HCT116 (cell line): ENCODE data around the gene GRIK4. TPM values are rescaled to one million over a fixed set of nuclear protein-coding genes. Genes with fewer than 3 reads are reported as not detected.

Experiments used
- ATAC-seq: fragments of 200-7000 bp; cut with Tn5 transposase; 2 replicates; pipeline ENCODE4 v1.9.1; 2020; ENCODE audit warnings: mild to moderate bottlenecking, moderate library complexity
- BruUV-seq: library from RNA; stranded (reverse); fragments of 400-500 nt; replicated peaks from 2 replicates; lab custom pipeline; 2021; lab: Mats Ljungman, UMichigan
- CTCF ChIA-PET: fragments of 300-600 bp; sonication (Branson Sonifier 250); formaldehyde crosslinking; loops from one replicate; lab custom pipeline; 2021; ENCODE audit warnings: antibody characterized with exemption; lab: Charles Lee
- POLR2A ChIA-PET: fragments of 300-600, 350-600 bp; sonication (Branson Sonifier 250); formaldehyde crosslinking; loops from one replicate; lab custom pipeline; 2021; ENCODE audit warnings: antibody characterized with exemption; lab: Charles Lee
- RAD21 ChIA-PET, 2 experiments: fragments of 300-600 bp; sonication (Branson Sonifier 250); formaldehyde crosslinking; loops; one replicate each; lab custom pipeline; 2023; ENCODE audit warnings: low total read pairs in 2 of 2; ENCODE audit not compliant: uncharacterized antibody in 2 of 2, unreplicated experiment in 2 of 2, low non-redundant PET in 1 of 2; lab: Charles Lee
- DNase-seq: peaks from one replicate; pipeline ENCODE4 v3.0.0-alpha.2; 2010; ENCODE audit warnings: low read depth, low spot score
- H2AFZ ChIP-seq: fragments of 200-600 bp; shearing (Covaris generic), sonication (generic); 2 replicates; pipeline ENCODE4 v1.6.1; 2017; ENCODE audit warnings: low read depth, mixed run types, mixed read lengths, antibody characterized with exemption, low read length; ENCODE audit not compliant: poor library complexity, severe bottlenecking
- H3K27ac ChIP-seq: 2 replicates; pipeline ENCODE4 v1.5.1; 2012; ENCODE audit warnings: low read depth, low read length
- H3K27me3 ChIP-seq: fragments of 200-600 bp; sonication (generic); 2 replicates; pipeline ENCODE4 v1.6.1; 2016; ENCODE audit warnings: mixed run types, low read length, mixed read lengths; ENCODE audit not compliant: insufficient read depth
- H3K36me3 ChIP-seq, 2 experiments: fragments of 200-500 bp in 1 of 2; fragments of 200-600 bp in 1 of 2; sonication (Bioruptor generic) in 1 of 2; sonication (generic) in 1 of 2; 2 replicates each; pipeline versions ENCODE4 v1.5.1 to v1.6.1; 2014 to 2016; ENCODE audit warnings: low read length in 2 of 2, inconsistent platforms in 1 of 2, mixed read lengths in 1 of 2, mixed run types in 1 of 2; ENCODE audit not compliant: insufficient read depth in 2 of 2, control insufficient read depth in 1 of 2
- H3K4me1 ChIP-seq, 2 experiments: fragments of 200-600 bp in 1 of 2; sonication (generic) in 1 of 2; 2 replicates each; pipeline versions ENCODE4 v1.5.1 to v1.6.1; 2012 to 2017; ENCODE audit warnings: low read length in 2 of 2, inconsistent platforms in 1 of 2, mild to moderate bottlenecking in 1 of 2, mixed read lengths in 1 of 2, mixed run types in 1 of 2, moderate library complexity in 1 of 2; ENCODE audit not compliant: insufficient read depth in 2 of 2, control insufficient read depth in 1 of 2
- H3K4me2 ChIP-seq: fragments of 200-600 bp; sonication (generic); 2 replicates; pipeline ENCODE4 v1.6.1; 2017; ENCODE audit warnings: mixed run types, low read length, mixed read lengths
- H3K4me3 ChIP-seq, 2 experiments: fragments of 200-600 bp in 1 of 2; sonication (generic) in 1 of 2; replicated peaks in 1 of 2; 2 replicates each; pipeline ENCODE4 v1.5.1; 2011 to 2016; ENCODE audit warnings: low read length in 2 of 2, control low read depth in 1 of 2, low read depth in 1 of 2, mild to moderate bottlenecking in 1 of 2, mixed read lengths in 1 of 2, mixed run types in 1 of 2
- H3K79me2 ChIP-seq: fragments of 200-600 bp; sonication (generic); 2 replicates; pipeline ENCODE4 v1.6.1; 2017; ENCODE audit warnings: mild to moderate bottlenecking, mixed run types, low read length, moderate library complexity, mixed read lengths; ENCODE audit not compliant: insufficient read depth
- H3K9ac ChIP-seq: fragments of 200-600 bp; sonication (generic); 2 replicates; pipeline ENCODE4 v1.6.1; 2016; ENCODE audit warnings: low read length, mixed read lengths
- H3K9me2 ChIP-seq: fragments of 200-600 bp; sonication (generic), shearing (Covaris generic); 2 replicates; pipeline ENCODE4 v1.6.1; 2017; ENCODE audit warnings: mixed run types, mild to moderate bottlenecking, moderate library complexity; ENCODE audit not compliant: insufficient read depth
- H3K9me3 ChIP-seq, 2 experiments: fragments of 200-500 bp in 1 of 2; fragments of 200-600 bp in 1 of 2; sonication (Bioruptor generic) in 1 of 2; sonication (generic) in 1 of 2; 2 replicates each; pipeline ENCODE4 v1.6.1; 2014 to 2017; ENCODE audit warnings: low read length in 2 of 2, mixed read lengths in 2 of 2, inconsistent platforms in 1 of 2, low read depth in 1 of 2, mild to moderate bottlenecking in 1 of 2, mixed run types in 1 of 2, moderate library complexity in 1 of 2; ENCODE audit not compliant: control insufficient read depth in 1 of 2, insufficient read depth in 1 of 2
- H4K20me1 ChIP-seq: fragments of 200-600 bp; sonication (generic), shearing (Covaris generic); 2 replicates; pipeline ENCODE4 v1.6.1; 2017; ENCODE audit warnings: mixed run types, mild to moderate bottlenecking, moderate library complexity; ENCODE audit not compliant: insufficient read depth
- ATF3 ChIP-seq: IDR thresholded peaks from 2 replicates; pipeline ENCODE4 v1.6.1; 2012
- CBX3 ChIP-seq: IDR thresholded peaks from 2 replicates; pipeline ENCODE4 v1.6.1; 2012; ENCODE audit warnings: low read depth
- EGR1 ChIP-seq: IDR thresholded peaks from 2 replicates; pipeline ENCODE4 v1.6.1; 2012; ENCODE audit warnings: low read depth
- EZH2 ChIP-seq: fragments of 200-600 bp; sonication (generic); IDR thresholded peaks from 2 replicates; pipeline ENCODE4 v1.6.1; 2017; ENCODE audit warnings: antibody characterized with exemption, mixed run types
- EZH2phosphoT487 ChIP-seq: fragments of 200-600 bp; IDR thresholded peaks from 2 replicates; pipeline ENCODE4 v1.6.1; 2018; ENCODE audit warnings: antibody characterized with exemption, borderline replicate concordance
- JUND ChIP-seq: IDR thresholded peaks from 2 replicates; pipeline ENCODE4 v1.6.1; 2012
- RAD21 ChIP-seq: IDR thresholded peaks from 2 replicates; pipeline ENCODE4 v1.6.1; 2012; ENCODE audit warnings: low read depth, mild to moderate bottlenecking
- REST ChIP-seq: IDR thresholded peaks from 2 replicates; pipeline ENCODE4 v1.6.1; 2012; ENCODE audit warnings: low read depth
- SIN3A ChIP-seq: IDR thresholded peaks from 2 replicates; pipeline ENCODE4 v1.6.1; 2012; ENCODE audit warnings: low read depth
- SP1 ChIP-seq: IDR thresholded peaks from 2 replicates; pipeline ENCODE4 v1.6.1; 2012; ENCODE audit warnings: low read depth
- TCF7L2 ChIP-seq: IDR thresholded peaks from 2 replicates; pipeline ENCODE4 v1.7.0; 2011; ENCODE audit warnings: borderline replicate concordance, inconsistent platforms; ENCODE audit not compliant: insufficient read depth, insufficient read length; ENCODE audit errors: extremely low read depth
- YY1 ChIP-seq: IDR thresholded peaks from 2 replicates; pipeline ENCODE4 v1.6.1; 2011; ENCODE audit warnings: low read length, low read depth, moderate library complexity, mild to moderate bottlenecking; ENCODE audit not compliant: insufficient replicate concordance; ENCODE audit errors: extremely low read depth
- ZBTB33 ChIP-seq: IDR thresholded peaks from 2 replicates; pipeline ENCODE4 v1.6.1; 2011; ENCODE audit warnings: mild to moderate bottlenecking, low read length, moderate library complexity; ENCODE audit not compliant: insufficient replicate concordance; ENCODE audit errors: extremely low read depth
- ZFX ChIP-seq: fragments of 450-650 bp; IDR thresholded peaks from 2 replicates; pipeline ENCODE4 v1.6.1; 2017
- intact Hi-C: fragments of 100-400 bp; cut with micrococcal nuclease; formaldehyde crosslinking; loops from 2 replicates; pipeline ENCODE4 v1.10.0; 2022
- total RNA-seq: library from RNA; stranded (reverse); gene quantifications from one replicate; pipeline ENCODE4 v1.2.1, GENCODE V29; 2021; ENCODE audit not compliant: unreplicated experiment

The GRIK4 gene
- total RNA-seq, 1 experiment from 2014 or later = 0.52 TPM

GRCh38 chr11:120513436-120514315, 2.1 kb downstream of the GRIK4 start:
- POLR2A ChIA-PET = no interaction called here
- Histone ChIP-seq H3K79me2 (no peaks in the 10 kb centered on the region), H3K4me2 (no peak overlapping the region), H3K27me3 (no peaks in the 10 kb centered on the region), H3K9ac (no peak overlapping the region), H3K9me3 (no peaks in the 10 kb centered on the region), H3K27ac (no peak overlapping the region), H3K4me1 (peaks cover 11 to 12% of the 10 kb centered on the region in 2 experiments; a peak in 3 of 4 replicates), H2AFZ (no peak overlapping the region), H3K4me3 (no peak overlapping the region), H3K9me2 (no peaks in the 10 kb centered on the region), H3K36me3 (no peaks in the 10 kb centered on the region), H4K20me1 (no peaks in the 10 kb centered on the region)
- BruUV-seq = no TSS peak
- ATAC-seq = no peak
- no peak for DNase-seq
- intact Hi-C loops = loop anchor here (5.0 kb wide), 3 partner anchors 414 to 679 kb away; no protein-coding TSS in a partner anchor
- RAD21 ChIA-PET = no interaction called here
- no peak for TF ChIP-seq EGR1
- no peak for TF ChIP-seq REST
- no peak for TF ChIP-seq ATF3
- no peak for TF ChIP-seq ZFX
- TF ChIP-seq EZH2 = no peak
- TF ChIP-seq EZH2phosphoT487 = no peak
- TF ChIP-seq ZBTB33 = no peak
- TF ChIP-seq SP1 = no peak
- no peak for TF ChIP-seq YY1
- no peak for TF ChIP-seq TCF7L2
- TF ChIP-seq CBX3 = no peak
- TF ChIP-seq RAD21 = no peak
- TF ChIP-seq JUND = no peak
- TF ChIP-seq SIN3A = no peak
- CTCF ChIA-PET = interaction anchor here (0.7 to 1.7 kb wide), 5 partner anchors 11 to 439 kb away, joined by 3 to 6 read pairs (median 3); no protein-coding TSS in a partner anchor
